Measurements from ENCODE around the gene AHRR.

AHRR gene

DNA sequence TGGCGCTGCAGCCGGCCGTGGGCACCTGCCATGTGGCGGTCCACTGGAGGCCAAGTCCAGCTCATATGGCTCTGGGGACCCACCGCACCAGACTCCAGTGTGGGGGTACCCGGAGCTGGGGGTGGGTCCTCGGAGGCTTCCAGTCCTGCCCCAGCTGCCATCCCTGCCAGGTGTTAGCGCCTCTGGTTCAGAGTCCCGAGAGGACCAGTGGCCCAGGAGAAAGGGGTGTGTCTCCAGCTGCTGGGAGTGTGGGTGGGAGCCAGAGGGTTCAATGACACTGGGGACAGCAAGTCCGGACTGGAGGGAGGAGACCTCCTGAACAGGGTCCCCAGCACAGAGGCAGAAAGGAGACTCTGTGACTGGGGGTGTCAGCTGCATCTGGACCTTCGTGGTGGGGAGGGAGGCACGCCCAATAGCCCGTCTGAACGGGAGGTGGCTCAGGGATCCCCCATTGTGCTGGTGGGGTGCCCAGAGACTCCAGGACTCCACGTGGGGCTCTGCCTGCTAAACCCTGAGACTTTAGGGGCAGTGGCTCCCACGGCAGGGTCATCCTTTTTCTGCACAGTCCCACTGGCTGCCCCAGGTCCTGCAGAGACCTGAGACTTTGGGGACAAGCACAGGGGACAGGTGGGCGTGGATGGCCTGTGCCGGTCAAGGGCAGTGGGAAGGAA lies 2.4 kb upstream of the AHRR start:
- DNase-seq (ENCODE audit: insufficient read length, low spot score), result no peak
- FAIRE-seq, result peak; percentile 67

DNA sequence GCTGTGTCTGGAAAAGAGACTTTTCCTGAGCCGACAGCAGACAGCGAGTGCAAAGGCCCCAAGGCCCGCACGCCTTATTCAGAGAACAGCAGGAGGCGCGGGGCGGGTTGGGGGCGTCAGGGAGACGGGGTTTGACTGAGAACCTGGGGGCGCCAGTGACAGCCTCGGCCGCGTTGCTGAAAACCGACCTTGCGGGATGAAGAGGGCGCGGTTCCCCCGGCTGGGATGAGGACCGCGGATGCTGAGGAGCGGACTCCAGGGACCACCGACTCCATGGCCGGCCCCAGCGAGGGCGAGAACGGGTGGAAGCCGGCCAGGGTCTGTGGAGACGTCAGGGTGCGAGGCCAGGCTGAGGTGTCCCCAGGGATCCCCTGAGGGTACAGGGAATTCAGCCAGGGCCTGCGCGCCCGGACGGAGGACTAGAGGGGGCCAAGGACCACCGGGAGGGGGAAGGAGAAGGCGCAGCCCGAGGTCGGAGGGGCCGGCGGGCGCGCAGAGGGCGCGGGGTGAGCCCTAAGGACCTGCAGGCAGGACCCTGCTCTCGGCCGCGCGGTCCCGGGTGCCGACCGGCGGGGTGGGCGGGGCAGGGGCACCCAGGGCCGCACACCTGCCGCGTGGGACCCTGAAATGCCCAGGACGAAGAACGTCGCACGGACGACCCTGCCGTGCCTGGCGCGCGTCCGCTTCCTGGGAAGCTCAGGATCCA lies 837 bp upstream of the AHRR start:
- no peak for FAIRE-seq
- DNase-seq (ENCODE audit: insufficient read length, low spot score), result no peak

DNA sequence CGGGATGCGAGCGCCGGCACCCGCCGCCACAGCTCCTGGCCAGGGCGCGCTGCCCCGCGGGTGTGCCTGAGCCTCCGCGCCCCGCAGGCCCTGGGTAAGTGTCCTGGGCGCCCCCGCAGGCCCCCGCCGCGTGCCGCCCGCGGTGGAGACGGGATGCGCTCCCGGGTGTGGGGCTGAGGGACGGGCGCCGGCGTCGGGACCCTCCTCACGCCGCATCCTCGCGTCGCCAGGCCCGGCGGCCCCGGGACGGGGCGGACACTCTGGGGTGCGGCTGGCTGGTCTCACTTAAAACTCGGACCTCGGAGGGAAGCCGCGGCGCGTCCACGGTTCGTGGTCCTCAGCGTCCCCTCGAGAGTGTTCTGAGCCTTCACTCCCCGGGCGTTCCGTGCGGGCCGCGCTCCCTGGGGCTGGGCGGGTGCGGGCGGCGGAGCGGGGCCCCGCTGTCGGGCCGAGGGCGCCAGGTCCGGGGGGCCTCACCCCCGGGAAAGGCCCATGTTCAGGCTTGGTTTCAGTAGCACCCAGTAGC lies 275 bp downstream of the AHRR start:
- FAIRE-seq, result no peak
- DNase-seq (ENCODE audit: insufficient read length, low spot score), result no peak

DNA sequence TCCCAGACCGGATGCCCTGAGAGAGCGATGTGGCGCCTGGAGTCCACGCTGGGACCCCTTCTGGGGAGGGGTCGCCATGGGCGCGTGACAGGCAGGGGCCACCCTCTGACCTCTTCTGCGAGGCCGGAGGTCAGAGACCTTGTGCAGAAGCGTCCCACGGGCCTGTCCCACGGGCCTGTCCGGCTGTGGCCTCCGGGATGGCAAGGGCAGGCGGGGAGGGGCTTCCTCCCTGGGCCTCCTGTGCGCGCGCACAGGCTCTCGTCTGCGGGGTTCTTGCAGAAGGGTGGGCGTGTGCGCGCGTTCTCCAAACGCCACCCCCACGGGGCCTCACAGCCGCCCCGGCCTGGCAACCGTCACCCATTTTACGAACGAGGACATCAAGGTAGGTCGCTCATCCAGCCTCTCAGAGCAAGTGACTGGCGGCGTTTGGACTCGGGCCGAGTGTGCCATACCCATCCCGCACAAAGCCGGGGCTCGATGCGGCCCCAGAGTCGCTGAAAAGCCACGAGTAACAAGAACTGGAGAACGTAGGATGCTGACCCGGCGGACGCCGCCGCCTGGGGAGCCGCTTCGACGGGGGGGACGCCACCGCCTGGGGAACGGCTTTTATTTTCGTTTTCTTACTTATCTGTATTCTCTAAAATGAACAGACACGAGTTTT lies 897 bp downstream of the AHRR start:
- DNase-seq (ENCODE audit: insufficient read length, low spot score) (no peak), FAIRE-seq (peak; percentile 55)

DNA sequence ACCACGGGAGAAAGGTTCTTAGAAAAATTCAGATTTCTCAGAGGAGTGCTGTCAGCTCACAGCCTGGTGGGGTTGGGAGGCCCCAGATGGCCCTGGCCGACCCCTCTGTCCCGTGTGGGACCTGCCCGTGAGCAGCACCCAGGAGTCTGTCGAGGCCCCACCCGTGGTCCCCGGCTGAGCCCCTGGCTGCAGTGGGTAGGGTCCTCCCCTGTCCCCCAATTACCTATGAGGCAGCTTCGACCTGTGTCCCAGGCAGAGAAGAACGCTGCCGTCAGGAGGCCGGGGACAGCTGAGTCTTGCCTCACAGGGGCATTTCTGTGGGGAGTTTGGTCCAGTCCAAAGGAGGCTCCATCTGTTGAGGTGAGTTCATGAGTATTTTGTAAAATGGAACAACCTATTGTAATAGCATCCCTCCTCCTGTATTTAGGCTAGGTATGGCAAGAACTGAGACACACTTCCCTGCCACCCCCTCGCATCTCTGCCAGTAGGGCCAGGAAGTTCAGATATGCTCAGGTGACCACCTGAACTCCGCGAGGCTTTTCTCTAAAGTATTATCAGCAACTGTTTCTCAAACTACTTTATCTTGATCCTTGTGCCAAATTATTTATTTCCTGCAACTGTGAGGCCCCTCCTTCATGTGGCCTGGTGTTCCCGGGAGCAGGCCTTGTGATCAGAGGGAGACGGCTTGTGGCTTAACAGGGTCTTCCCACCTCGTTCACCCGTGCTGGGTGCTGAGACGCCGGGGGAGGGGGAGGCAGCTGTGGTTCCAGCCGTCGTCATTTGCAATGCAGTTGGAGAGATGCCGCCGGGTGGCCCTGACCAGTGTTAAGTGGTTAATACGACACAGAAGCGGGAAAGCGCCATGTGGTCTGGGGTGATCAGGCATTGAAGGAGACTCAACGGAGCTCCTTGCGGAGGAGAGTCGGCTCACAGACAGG lies 1.7 kb downstream of the AHRR start:
- FAIRE-seq (peak; percentile 87), DNase-seq (ENCODE audit: insufficient read length, low spot score) (no peak)

DNA sequence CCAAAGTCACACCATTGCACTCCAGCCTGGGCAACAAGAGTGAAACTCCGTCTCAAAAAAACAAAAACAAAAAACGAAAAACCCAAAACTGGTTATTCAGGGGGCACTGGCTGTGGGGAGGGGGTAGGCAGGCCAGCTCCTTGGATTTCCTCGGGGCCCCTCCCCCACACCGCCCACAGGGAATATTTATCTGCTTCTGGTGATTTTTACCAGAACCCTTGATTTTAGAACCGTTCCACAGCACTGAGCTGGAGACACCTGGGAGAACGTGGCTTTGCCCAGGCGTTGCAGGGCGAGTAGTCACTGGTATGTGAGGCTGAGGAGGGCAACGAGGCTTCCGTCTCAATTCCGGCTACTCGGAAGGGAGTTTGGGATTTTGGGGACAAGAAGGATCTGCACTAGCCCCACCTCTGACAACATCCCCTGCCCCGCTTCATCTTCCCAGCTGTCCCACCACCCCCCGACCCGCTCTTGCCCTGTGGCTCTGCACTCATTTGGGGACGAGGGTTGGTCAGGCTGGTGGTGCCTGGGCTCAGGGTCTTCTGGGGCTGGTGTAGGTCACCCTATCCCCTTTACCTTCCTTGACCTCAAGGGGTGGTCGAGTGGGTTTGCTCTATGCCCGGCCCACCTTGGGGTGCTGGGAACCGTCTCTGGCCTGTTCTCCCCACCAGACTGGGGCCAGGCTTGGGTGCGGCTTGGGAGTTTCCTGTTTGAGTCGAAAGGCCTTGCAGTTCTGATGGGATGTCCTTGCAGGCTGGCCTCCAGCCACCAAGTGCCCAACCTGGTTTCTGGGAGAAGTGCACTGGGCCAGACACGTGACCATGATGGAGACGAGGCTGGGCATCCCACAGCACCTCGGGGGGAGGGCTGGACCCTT lies 3.5 kb downstream of the AHRR start:
- DNase-seq (ENCODE audit: insufficient read length, low spot score) (no peak), FAIRE-seq (peak; percentile 82)

DNA sequence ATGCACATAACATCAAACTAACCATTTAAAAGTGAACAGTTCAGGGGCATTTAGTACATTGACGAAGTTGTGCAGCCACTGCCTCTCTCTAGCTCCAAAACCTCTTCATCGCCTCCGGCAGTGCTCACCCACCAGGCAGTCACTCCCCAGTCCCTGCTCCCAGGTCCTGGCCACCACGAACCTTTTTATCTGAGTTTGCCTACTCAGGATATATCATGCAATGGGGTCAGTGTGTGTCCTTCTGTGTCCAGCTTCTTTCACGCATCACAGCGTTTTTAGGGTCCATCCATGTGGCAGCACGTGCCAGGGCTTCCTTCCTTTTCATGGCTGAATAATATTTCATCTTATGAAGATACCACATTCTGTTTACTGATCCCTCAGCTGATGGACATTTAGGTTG lies 4.6 kb downstream of the AHRR start:
- DNase-seq (ENCODE audit: insufficient read length, low spot score), result no peak

DNA sequence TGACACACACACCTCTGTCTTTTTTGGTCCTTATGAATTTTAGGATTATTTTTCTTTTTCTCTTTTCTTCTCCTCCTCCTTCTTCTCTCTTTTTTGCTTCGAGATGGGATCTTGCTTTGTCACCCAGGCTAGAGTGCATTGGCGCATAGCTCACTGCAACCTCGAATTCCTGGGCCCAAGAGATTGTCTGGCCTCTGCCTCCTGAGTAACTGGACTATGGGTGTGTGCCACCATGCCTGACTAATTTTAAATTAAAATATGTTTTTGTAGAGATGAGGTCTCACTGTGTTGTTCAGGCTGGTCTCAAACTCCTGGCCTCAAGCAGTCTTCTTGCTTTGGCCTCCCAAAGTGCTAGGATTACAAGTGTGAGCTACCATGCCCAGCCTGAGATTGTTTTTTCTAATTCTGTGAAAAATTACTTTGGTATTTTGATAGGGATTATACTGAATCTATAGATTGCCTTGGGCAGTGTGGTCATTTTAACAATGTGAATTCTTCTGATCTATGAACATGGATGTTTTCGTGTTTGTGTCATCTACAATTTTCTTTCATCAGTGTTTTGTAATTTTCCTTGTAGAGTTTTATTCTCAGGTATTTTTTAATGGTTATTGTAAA lies 7.7 kb downstream of the AHRR start:
- FAIRE-seq (peak; percentile 42), DNase-seq (ENCODE audit: insufficient read length, low spot score) (no peak)

More for the DNA sequence above, 4.6 kb downstream of the AHRR start:
- peak; percentile 36 for FAIRE-seq

DNA sequence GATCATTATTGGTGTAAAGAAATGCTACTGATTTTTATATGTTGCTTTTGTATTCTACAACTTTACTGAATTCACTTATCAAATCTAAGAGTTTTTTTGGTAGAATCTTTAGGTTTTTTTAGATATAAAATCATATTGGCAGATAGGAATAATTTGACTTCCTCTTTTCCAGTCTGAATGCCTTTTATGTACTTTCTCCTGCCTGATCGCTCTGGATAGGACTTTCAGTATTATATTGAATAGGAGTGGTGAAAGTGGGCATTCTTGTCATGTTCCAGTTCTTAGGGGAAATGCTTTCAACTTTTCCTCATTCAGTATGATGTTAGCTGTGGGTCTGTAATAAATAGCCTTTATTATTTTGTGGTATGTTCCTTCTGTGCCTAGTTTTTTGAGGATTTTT lies 8.3 kb downstream of the AHRR start:
- DNase-seq (ENCODE audit: insufficient read length, low spot score) (no peak), FAIRE-seq (peak; percentile 20)

DNA sequence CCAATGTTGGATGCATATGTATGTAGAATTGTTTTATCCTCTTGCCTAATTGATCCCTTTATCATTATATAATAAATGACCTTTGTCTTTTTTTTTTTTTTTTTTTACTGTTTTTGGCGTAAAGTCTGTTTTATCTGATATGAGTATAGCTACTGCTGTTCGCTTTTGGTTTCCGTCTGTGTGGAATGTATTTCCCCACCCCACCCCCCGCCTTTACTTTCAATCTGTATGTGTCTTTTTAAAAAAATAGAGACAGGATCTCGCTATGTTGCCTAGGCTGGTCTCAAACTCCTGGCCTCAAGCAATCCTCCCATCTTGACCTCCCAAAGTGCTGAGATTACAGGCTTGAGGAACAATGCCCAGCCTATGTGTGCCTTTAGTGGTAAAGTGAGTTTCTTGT lies 11.3 kb downstream of the AHRR start:
- FAIRE-seq, result no peak

DNA sequence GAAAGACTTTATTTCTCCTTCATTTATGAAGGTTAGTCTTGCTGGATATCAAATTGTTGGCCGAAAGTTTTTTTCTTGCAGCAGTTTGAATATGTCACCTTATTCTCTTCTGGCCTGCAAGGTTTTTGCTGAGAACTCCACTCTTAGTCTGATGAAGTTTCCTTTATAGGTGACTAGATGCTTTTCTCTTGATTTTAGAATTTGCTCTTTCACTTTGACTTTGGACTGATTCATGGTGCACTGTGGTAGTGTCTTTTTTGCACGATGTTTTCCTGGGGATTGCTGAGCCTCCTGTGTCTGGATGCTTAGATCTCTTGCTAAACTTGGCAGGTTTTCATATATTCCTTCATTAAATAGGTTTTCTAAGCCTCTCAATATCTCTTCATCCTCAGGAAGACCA lies 12.4 kb downstream of the AHRR start:
- DNase-seq (ENCODE audit: insufficient read length, low spot score), result no peak
- no peak for FAIRE-seq

More for the DNA sequence above, 11.3 kb downstream of the AHRR start:
- no peak for DNase-seq (ENCODE audit: insufficient read length, low spot score)

DNA sequence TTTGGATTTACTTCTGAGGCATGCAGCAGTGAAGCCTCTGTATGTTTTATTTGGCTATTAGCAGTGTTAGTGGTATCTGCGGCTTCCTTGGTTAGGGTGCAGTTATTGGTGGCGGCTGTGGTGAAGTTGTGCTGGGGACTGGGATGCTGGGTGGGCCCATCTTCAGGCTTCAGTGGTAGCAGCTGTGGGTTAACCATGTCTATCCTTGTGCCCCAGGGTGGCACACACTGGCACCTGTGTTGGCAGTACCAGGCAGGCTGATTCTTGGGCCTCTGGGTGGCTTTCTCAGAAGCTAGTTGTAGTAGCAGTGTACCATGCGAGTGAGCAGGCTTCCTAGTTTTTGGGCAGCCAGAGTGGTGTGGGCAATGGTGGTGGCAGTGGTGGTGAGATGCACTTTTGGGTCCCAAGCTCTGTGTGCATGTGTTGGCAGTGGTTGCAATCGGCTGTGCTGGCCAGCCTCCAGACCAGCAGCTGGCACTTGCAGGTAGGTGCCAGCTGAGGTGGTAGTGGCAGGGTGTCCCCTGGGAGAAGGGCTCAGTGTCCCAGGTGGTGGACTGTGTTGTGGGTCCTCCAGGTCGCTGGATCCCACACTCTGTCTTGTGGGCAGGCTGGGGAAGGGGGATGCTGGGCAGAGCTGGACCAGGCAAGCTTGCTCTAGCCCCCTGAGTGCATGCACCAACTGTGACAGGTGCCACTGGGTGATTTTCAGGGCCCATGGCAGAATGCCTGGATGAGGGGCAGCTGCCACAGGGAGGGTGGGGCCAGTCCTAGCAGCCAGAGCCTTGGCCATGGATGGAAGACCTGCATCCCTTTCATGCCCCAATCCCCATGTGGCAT lies 13.6 kb downstream of the AHRR start:
- FAIRE-seq (no peak), DNase-seq (ENCODE audit: insufficient read length, low spot score) (no peak)

DNA sequence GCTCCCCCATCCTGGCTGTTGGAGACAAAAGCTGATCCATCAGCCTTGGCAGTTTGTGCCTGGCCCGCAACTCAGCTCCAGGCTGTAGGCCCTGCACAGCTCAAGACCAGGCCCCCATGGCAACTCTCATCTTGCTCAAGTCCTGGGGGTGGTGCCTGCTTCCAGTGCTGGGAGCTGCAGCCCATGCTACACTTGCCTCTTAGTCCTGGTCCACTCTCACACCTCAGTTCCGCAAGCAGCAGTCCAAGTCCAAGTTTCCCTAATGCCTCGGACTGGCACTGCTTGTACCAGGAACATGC lies 14.2 kb downstream of the AHRR start:
- FAIRE-seq (no peak), DNase-seq (ENCODE audit: insufficient read length, low spot score) (no peak)

DNA sequence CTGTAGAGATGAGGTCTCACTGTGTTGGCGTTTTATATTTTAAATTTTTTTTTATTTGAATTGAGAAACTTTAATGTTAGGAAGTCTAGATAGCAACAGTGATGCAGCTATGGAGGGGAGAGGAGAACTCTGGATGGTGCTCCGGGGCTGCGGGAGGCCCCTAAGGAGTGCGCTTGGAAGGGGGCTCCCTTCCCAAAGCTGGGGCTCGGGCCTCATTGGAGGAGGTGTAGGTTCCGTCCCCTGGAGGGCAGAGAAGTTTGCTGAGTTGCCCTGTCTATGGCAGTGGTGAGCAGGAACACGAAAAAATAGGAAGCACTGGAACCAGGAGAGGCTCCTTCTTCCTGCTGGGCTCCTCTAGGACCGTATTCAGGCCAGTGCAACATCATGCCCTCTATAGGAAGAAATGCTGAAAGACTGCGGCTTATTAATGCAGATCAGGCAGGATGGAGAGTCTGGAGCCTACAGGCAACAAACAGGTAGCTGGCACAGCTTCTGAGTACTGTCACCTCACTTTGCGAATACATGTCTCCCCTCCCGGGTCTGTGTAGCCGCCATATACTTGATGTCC lies 16.1 kb downstream of the AHRR start:
- FAIRE-seq (peak; percentile 80), DNase-seq (ENCODE audit: insufficient read length, low spot score) (peak; percentile 83)

DNA sequence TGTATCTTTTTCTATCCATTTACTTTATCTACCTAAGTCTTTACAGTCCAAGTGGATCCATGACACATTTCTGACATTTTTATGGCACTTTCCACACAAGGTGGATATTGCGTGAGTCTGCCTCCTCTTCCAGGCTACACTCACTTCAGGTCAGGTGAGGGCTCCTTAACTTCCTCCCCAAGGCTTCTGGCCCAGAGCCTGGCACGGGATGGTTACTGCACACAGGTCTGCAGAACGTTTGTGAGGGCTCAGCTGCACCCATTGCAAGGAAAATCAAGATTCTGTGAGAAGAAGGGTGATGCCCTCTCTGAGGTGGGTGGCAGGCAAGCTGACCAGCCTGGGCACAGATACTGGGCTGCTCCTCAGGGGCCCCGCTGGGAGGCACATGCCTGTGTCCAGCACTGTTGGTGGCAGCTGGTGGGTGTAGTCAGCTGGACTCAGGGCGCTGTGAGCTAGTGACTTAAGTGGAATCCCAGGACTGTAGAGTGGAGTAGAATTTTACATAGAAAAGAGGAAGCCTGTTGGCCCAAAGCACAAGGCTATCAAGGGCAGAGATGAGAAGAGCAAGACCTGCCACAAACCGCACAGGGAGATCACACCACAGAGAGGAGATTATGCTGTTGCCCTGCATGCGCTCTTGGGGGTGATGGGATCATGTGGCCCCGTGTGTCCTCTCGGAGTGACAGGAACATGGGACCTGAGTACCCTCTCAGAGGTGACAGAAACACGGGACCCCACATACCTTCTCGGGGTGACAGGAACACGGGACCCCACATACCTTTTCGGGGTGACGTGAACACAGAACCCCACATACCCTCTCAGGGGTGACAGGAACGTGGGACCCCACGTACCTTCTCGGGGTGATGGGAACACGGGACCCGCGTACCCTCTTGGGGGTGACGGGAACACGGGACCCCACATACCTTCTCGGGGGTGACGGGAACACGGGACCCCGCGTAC lies 21.3 kb downstream of the AHRR start:
- no peak for DNase-seq (ENCODE audit: insufficient read length, low spot score)
- no peak for FAIRE-seq

DNA sequence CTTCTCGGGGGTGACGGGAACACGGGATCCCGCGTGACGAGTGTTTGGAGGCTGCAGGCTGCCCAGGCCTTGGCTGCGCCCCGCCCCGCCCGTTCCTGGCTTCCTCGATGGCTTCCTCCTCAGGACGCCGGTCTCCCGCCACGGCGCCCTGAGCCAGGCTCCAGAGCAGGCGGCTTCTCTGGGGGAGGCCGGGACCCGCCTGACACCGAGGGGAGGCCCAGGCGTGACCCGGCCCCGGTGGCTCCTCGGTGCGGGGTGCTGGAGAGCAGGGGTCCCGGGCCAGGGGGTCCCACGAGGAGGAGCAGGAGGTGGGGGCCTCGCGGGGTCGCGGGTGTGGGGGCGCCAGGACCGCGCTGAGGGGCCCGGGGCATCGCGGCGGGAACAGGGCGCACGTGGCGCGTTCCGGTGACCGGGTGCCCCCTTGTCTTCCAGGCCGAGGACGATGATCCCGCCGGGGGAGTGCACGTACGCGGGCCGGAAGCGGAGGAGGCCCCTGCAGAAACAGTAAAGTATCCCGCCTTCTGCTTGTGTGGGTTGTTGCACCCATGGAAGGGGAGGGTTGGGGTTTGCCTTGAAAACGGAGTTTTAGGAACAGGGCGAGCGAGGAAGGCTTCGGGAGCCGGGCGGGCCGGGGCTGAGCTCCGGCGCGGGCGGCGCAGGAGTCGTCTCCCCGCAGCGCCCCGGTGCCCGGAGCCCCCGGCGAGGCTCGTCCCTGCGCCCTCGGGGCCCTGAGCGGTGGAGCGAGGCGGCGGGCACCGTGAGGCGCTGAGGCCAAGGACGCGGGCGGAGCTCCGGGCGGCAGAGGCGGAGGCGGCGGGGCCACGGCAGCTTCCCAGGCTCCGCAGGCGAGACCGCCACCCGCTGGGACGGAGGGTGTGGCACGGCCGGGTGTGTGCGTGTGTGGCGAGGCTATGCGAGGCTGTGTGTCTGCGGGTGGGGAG lies 22.2 kb downstream of the AHRR start:
- DNase-seq (ENCODE audit: insufficient read length, low spot score), result no peak
- no peak for FAIRE-seq
